OCI-LY3 (cell line): Measurements from ENCODE around the gene MRPL21.

ENCODE experiments used
- CTCF ChIP-seq: fragments of 200-600, 300-600 bp; sonication (generic); IDR thresholded peaks from 2 replicates; pipeline ENCODE4 v1.5.1; 2014; ENCODE audit warnings: antibody characterized with exemption, low read length, low read depth
- EZH2phosphoT487 ChIP-seq: fragments of 200-600 bp; shearing (Covaris generic); IDR thresholded peaks from 2 replicates; pipeline ENCODE4 v1.6.1; 2018; ENCODE audit warnings: antibody characterized with exemption, mixed run types, low read depth

- TF ChIP-seq CTCF, result no peak
- no peak for TF ChIP-seq EZH2phosphoT487
Measured at GRCh38 chr11:68890490-68891231, 13.0 kb downstream of the MRPL21 start.
